Retina (tissue), 1 donor: ENCODE measurements around the gene PCSK9.

ENCODE experiments used
- DNase-seq: peaks from one replicate; pipeline ENCODE4 v3.0.0-alpha.2; 2016

Gene PCSK9

GRCh38 chr1:55039342-55040082 is at the start of gene PCSK9:
Gene PCSK9 (plus strand): TSS chr1:55039548. CDS start chr1:55039838, 290 bp downstream.
- DNase-seq, result peak; percentile 83

- DNase-seq, result no peak
These were observed 49.2 kb upstream of the PCSK9 start for GRCh38 chr1:54989968-54990810.

GRCh38 chr1:54990916-54991315 is 48.4 kb upstream of the PCSK9 start:
- no peak for DNase-seq

GRCh38 chr1:54991939-54992338 is 47.4 kb upstream of the PCSK9 start:
- DNase-seq, result no peak

- no peak for DNase-seq
These were observed 46.2 kb upstream of the PCSK9 start for GRCh38 chr1:54993140-54993539.

- no peak for DNase-seq
These were observed 44.9 kb upstream of the PCSK9 start for GRCh38 chr1:54994355-54994990.

GRCh38 chr1:54995013-54995760 is 44.2 kb upstream of the PCSK9 start:
- DNase-seq, result no peak

GRCh38 chr1:54995835-54996234 is 43.5 kb upstream of the PCSK9 start:
- DNase-seq, result no peak

GRCh38 chr1:54996359-54996868 is 42.9 kb upstream of the PCSK9 start:
- no peak for DNase-seq

- peak; percentile 35 for DNase-seq
These were observed 42.3 kb upstream of the PCSK9 start for GRCh38 chr1:54996869-54997710.

- no peak for DNase-seq
These were observed 41.7 kb upstream of the PCSK9 start for GRCh38 chr1:54997711-54997986.

GRCh38 chr1:54998100-54998499 is 41.2 kb upstream of the PCSK9 start:
- no peak for DNase-seq

GRCh38 chr1:54998677-54999076 is 40.7 kb upstream of the PCSK9 start, which contains the start of gene BSND:
Gene BSND (plus strand): TSS chr1:54998933. CDS start chr1:54999187, 254 bp downstream.
- no peak for DNase-seq

- DNase-seq, result no peak
These were observed 39.0 kb upstream of the PCSK9 start for GRCh38 chr1:55000110-55001085.

GRCh38 chr1:55001311-55001710 is 38.0 kb upstream of the PCSK9 start:
- DNase-seq, result no peak

GRCh38 chr1:55002686-55003085 is 36.7 kb upstream of the PCSK9 start:
- no peak for DNase-seq

GRCh38 chr1:55005351-55006140 is 33.8 kb upstream of the PCSK9 start:
- no peak for DNase-seq

- no peak for DNase-seq
These were observed 32.4 kb upstream of the PCSK9 start for GRCh38 chr1:55006931-55007330.

GRCh38 chr1:55007625-55008024 is 31.7 kb upstream of the PCSK9 start:
- DNase-seq, result no peak
